SU-DHL-6 (cell line): Measurements from ENCODE around the gene GREB1L.

ENCODE experiments used
- EZH2phosphoT487 ChIP-seq: fragments of 200-600 bp; sonication (generic), shearing (Covaris generic); conservative IDR thresholded peaks from 2 replicates; pipeline ENCODE4 v1.6.1; 2018; ENCODE audit warnings: mild to moderate bottlenecking, antibody characterized with exemption, low read length, moderate library complexity, mixed read lengths
- TF ChIP-seq, protein P1 (sequence below): fragments of 200-600 bp; sonication (generic); IDR thresholded peaks from one replicate; pipeline ENCODE4 v1.5.1; 2017; ENCODE audit warnings: antibody characterized with exemption, mild to moderate bottlenecking, low read length, moderate library complexity; ENCODE audit not compliant: insufficient read depth, poor library complexity, severe bottlenecking

DNA sequence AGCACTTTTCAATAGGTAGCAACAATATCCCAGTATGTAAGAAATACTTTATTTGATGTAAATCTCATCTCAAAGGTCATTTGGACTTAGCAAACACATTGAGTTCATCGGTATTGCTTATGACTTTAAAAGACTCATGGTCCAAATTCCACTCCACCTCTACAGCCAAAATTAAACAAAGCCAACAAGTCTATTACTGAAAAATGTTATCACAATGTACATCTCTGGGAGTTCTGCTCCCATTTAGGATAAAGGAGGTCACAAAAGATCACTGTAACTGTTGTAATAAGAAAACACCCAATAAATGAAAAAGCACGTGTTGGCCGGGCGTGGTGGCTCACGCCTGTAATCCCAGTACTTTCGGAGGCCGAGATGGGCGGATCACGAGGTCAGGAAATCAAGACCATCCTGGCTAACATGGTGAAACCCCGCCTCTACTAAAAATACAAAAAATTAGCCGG, 308.5 kb downstream of the GREB1L start:
- TF ChIP-seq, protein P1, sequence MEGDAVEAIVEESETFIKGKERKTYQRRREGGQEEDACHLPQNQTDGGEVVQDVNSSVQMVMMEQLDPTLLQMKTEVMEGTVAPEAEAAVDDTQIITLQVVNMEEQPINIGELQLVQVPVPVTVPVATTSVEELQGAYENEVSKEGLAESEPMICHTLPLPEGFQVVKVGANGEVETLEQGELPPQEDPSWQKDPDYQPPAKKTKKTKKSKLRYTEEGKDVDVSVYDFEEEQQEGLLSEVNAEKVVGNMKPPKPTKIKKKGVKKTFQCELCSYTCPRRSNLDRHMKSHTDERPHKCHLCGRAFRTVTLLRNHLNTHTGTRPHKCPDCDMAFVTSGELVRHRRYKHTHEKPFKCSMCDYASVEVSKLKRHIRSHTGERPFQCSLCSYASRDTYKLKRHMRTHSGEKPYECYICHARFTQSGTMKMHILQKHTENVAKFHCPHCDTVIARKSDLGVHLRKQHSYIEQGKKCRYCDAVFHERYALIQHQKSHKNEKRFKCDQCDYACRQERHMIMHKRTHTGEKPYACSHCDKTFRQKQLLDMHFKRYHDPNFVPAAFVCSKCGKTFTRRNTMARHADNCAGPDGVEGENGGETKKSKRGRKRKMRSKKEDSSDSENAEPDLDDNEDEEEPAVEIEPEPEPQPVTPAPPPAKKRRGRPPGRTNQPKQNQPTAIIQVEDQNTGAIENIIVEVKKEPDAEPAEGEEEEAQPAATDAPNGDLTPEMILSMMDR: no peak
- TF ChIP-seq EZH2phosphoT487: no peak
